K562 (cell line): ENCODE data around the gene RPP21. TPM values are rescaled to one million over a fixed set of nuclear protein-coding genes. Genes with fewer than 3 reads are reported as not detected.

Source experiments
- ATAC-seq: fragments of 200-7000 bp; cut with Tn5 transposase; 3 replicates; pipeline ENCODE4 v1.9.1; 2020; ENCODE audit warnings: moderate library complexity
- BruUV-seq: library from RNA; stranded (reverse); fragments of 400-500 nt; replicated peaks from 2 replicates; lab custom pipeline; 2021; lab: Mats Ljungman, UMichigan
- CTCF ChIA-PET: fragments of 300-600 bp; formaldehyde crosslinking; extraction: SDS; loops from one replicate; lab custom pipeline; 2021; ENCODE audit warnings: low intra/inter-chr PET ratio; lab: Yijun Ruan, JAX
- POLR2A ChIA-PET: fragments of 300-600, 350-650 bp; sonication (Branson Sonifier 250); formaldehyde crosslinking; extraction: SDS; loops from one replicate; lab custom pipeline; 2021; ENCODE audit warnings: antibody characterized with exemption, inconsistent platforms; lab: Yijun Ruan, JAX
- DNase-seq, 4 experiments: peaks; one replicate each; pipeline versions ENCODE4 v3.0.0 to v3.0.0-alpha.2; 2011 to 2018; ENCODE audit warnings: low spot score in 3 of 4, mixed read lengths in 3 of 4; ENCODE audit errors: extremely low read depth in 1 of 4
- FAIRE-seq: peaks from 2 replicates; lab custom pipeline; 2011; peaks lifted over from hg19 to GRCh38; lab: Jason Lieb, UNC
- H2AFZ ChIP-seq: 2 replicates; pipeline ENCODE4 v1.6.0; 2011; ENCODE audit warnings: low read depth, low read length, control low read depth, inconsistent platforms
- H3K27ac ChIP-seq: fragments of 200-600 bp; 3 replicates; pipeline ENCODE4 v1.8.0; 2011; ENCODE audit warnings: low read depth, mild to moderate bottlenecking, control low read depth, inconsistent platforms, low read length, moderate library complexity, mixed read lengths; ENCODE audit errors: extremely low read depth
- H3K27me3 ChIP-seq, 2 experiments: fragments of 300-600 bp in 1 of 2; 2 replicates in 1 of 2; 3 replicates in 1 of 2; pipeline versions ENCODE4 v1.6.0 to v1.8.0; 2011; ENCODE audit warnings: inconsistent platforms in 2 of 2, low read length in 2 of 2, mild to moderate bottlenecking in 1 of 2, mixed read lengths in 1 of 2, moderate library complexity in 1 of 2; ENCODE audit not compliant: control insufficient read depth in 2 of 2, insufficient read depth in 2 of 2
- H3K36me3 ChIP-seq: fragments of 300-600 bp; 3 replicates; pipeline ENCODE4 v1.8.0; 2011; ENCODE audit warnings: mild to moderate bottlenecking, low read length, inconsistent platforms; ENCODE audit not compliant: control insufficient read depth, insufficient read depth
- H3K4me1 ChIP-seq, 2 experiments: fragments of 200-600 bp in 1 of 2; replicated peaks in 1 of 2; 2 replicates in 1 of 2; 3 replicates in 1 of 2; pipeline versions ENCODE4 v1.5.1 to v1.8.0; 2011; ENCODE audit warnings: inconsistent platforms in 2 of 2, low read length in 2 of 2, mild to moderate bottlenecking in 1 of 2, mixed read lengths in 1 of 2, moderate library complexity in 1 of 2; ENCODE audit not compliant: control insufficient read depth in 2 of 2, insufficient read depth in 2 of 2
- H3K4me2 ChIP-seq: 2 replicates; pipeline ENCODE4 v1.6.1; 2011; ENCODE audit warnings: low read length, control low read depth, inconsistent platforms, mixed read lengths; ENCODE audit not compliant: insufficient read depth
- H3K4me3 ChIP-seq: fragments of 200-600 bp; sonication (generic), shearing (Covaris generic); 2 replicates; pipeline ENCODE4 v1.5.1; 2016; ENCODE audit warnings: control low read depth, inconsistent platforms
- H3K79me2 ChIP-seq: fragments of 200-600 bp; 3 replicates; pipeline ENCODE4 v1.8.0; 2011; ENCODE audit warnings: low read length, inconsistent platforms; ENCODE audit not compliant: control insufficient read depth, insufficient read depth
- H3K9ac ChIP-seq, 2 experiments: 2 replicates each; pipeline versions ENCODE4 v1.6.0 to v1.6.1; 2011; ENCODE audit warnings: low read depth in 2 of 2, low read length in 2 of 2, control low read depth in 1 of 2, inconsistent platforms in 1 of 2, mild to moderate bottlenecking in 1 of 2, mixed read lengths in 1 of 2; ENCODE audit not compliant: insufficient read depth in 1 of 2
- H3K9me1 ChIP-seq: one replicate; pipeline ENCODE4 v1.6.0; 2011; ENCODE audit warnings: inconsistent platforms, mild to moderate bottlenecking, low read length, moderate library complexity; ENCODE audit not compliant: control insufficient read depth, insufficient read depth
- H3K9me3 ChIP-seq: replicated peaks from 2 replicates; pipeline ENCODE4 v1.5.1; 2011; ENCODE audit warnings: low read depth, low read length, inconsistent platforms; ENCODE audit not compliant: control insufficient read depth, insufficient read depth
- H4K20me1 ChIP-seq: replicated peaks from 2 replicates; pipeline ENCODE4 v1.6.1; 2011; ENCODE audit warnings: low read length, inconsistent platforms, mixed read lengths; ENCODE audit not compliant: control insufficient read depth, insufficient read depth
- CBFA2T3 ChIP-seq: fragments of 450-650 bp; IDR thresholded peaks from 2 replicates; pipeline ENCODE4 v1.6.1; 2017
- NEUROD1 ChIP-seq: fragments of 150-350 bp; IDR thresholded peaks from 2 replicates; pipeline ENCODE4 v1.6.1; 2014; ENCODE audit warnings: borderline replicate concordance, low read length, low read depth; ENCODE audit not compliant: partially characterized antibody
- PTTG1 ChIP-seq: fragments of 450-650 bp; IDR thresholded peaks from 2 replicates; pipeline ENCODE4 v1.6.1; 2016; ENCODE audit warnings: low read depth, mild to moderate bottlenecking, missing genetic modification characterization, missing compliant biosample characterization
- SPI1 ChIP-seq: IDR thresholded peaks from 2 replicates; pipeline ENCODE4 v1.6.1; 2011; ENCODE audit warnings: low read depth, low read length, control low read depth, borderline replicate concordance
- SUPT5H ChIP-seq: fragments of 450-650 bp; IDR thresholded peaks from 2 replicates; pipeline ENCODE4 v1.6.1; 2016
- ZBTB2 ChIP-seq: fragments of 450-650 bp; IDR thresholded peaks from 2 replicates; pipeline ENCODE4 v1.6.1; 2016; ENCODE audit warnings: antibody characterized with exemption
- ZNF639 ChIP-seq, 2 experiments: fragments of 200-800 bp in 1 of 2; sonication (Bioruptor generic) in 1 of 2; sonication (generic) in 1 of 2; formaldehyde crosslinking in 1 of 2; IDR thresholded peaks in 1 of 2; conservative IDR thresholded peaks in 1 of 2; 2 replicates each; pipeline versions ENCODE4 v1.5.0 to v1.6.1; 2016 to 2020; ENCODE audit warnings: missing compliant biosample characterization in 1 of 2, missing genetic modification characterization in 1 of 2, missing genetic modification reagents in 1 of 2
- WGBS: fragments of 100-300 bp; shearing (Covaris generic); methylation state at CpG from one replicate; pipeline ENCODE4 v1.1.6; 2016; ENCODE audit warnings: low coverage, mixed read lengths; ENCODE audit not compliant: insufficient coverage; ENCODE audit errors: missing lambda C conversion rate; 5-methylcytosine and 5-hydroxymethylcytosine counted together
- in situ Hi-C: fragments of 300-500 bp; cut with MboI; formaldehyde crosslinking; loops from 4 replicates; pipeline ENCODE4 v1.15.0; 2018; ENCODE audit warnings: inconsistent platforms, mixed read lengths
- intact Hi-C: fragments of 100-400 bp; cut with micrococcal nuclease; formaldehyde crosslinking; loops from 2 replicates; pipeline ENCODE4 v1.14.2; 2022
- polyA plus RNA-seq, 8 experiments: library from polyadenylated mRNA; depleted of rRNA in 4 of 8; stranded (reverse) in 5 of 8; unstranded in 3 of 8; fragments of >200 nt; fragmentation: Nextera tagmentation in 2 of 8; fragmentation: Illumina TruSeq in 1 of 8; extraction: Ambion mirVana in 2 of 8; extraction: Trizol in 1 of 8; gene quantifications; 2 replicates each; pipeline versions ENCODE4 v1.2.1 to v1.2.3, GENCODE V29; 2011 to 2014; ENCODE audit warnings: inconsistent platforms in 1 of 8, missing spikeins in 1 of 8
- total RNA-seq, 7 experiments: library from RNA; depleted of rRNA in 6 of 7; stranded (reverse); fragments of >200 nt in 6 of 7; fragmentation: Illumina TruSeq in 2 of 7; extraction: Trizol in 2 of 7; gene quantifications; 2 replicates each; pipeline versions ENCODE4 v1.2.1 to v1.2.3, GENCODE V29; 2011 to 2021; ENCODE audit warnings: low replicate concordance in 1 of 7
- TF ChIP-seq, protein P1 (sequence below): fragments of 150-350 bp; IDR thresholded peaks from 2 replicates; pipeline ENCODE4 v1.6.1; 2014; ENCODE audit warnings: low read depth, mild to moderate bottlenecking, low read length, borderline replicate concordance
- TF ChIP-seq, protein P2 (sequence below): fragments of 250-450 bp; sonication (Bioruptor Pico); IDR thresholded peaks from 2 replicates; pipeline ENCODE4 v1.5.0; 2021
- TF ChIP-seq, protein P3 (sequence below): fragments of 250-450 bp; sonication (Bioruptor Pico); IDR thresholded peaks from 2 replicates; pipeline ENCODE4 v1.8.0; 2021; ENCODE audit warnings: moderate library complexity, mild to moderate bottlenecking, inconsistent platforms

Gene RPP21
- total and polyA plus RNA-seq, 9 of the 15 experiments (the other 6 are each of a cell fraction or from before 2014, with no cell fraction given) = 62.1 to 362 (median 166) TPM

DNA sequence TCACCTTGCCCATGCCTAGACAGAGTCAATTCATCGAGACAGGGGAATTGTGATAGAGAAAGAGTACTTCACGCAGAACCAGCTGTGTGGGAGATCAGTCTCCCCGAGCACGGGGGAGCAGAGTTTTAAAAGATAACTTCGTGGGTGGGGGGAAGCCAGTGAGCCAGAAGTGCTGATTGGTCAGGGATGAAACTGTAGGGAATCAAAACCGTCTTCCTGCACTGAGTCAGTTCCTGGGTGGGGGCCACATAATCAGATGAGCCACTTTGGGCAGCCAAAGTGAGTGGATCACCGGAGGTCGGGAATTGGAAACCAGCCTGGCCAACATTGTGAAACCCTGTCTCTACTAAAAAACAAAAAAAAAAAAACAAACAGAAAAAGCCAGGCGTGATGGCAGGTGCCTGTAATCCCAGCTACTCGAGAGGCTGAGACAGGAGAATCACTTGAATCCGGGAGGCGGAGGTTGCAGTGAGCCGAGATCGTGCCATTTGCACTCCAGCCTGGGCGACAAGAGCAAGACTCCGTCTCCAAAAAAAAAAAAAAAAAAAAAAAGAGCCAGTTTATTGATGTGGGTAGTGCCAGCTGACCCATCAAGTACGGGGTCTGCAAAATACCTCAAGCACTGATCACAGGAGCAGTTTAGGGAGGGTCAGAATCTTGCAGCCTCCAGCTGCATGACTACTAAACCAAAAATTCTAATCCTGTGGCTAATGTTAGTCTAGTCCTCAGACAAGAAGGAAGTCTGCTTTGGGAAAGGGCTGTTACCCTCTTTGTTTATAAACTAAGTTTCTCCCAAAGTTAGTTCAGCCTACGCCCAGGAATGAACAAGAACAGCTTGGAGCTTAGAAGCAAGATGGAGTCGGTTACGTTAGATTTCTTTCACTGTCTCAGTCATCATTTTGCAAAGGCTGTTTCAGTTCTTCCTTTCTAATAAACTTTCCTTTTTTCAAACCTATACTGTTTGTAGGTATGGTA, 22.1 kb upstream of the RPP21 start:
- Histone ChIP-seq H3K4me1 (peaks cover 22 to 35% of the 10 kb centered on the region in 2 experiments), H3K9ac (no peak overlapping the region), H3K79me2 (peaks cover 98% of the 10 kb centered on the region), H3K9me1 (no peaks in the 10 kb centered on the region), H2AFZ (no peak overlapping the region), H3K27ac (no peak overlapping the region; the same call in 2 of the 3 replicates), H3K9me3 (no peaks in the 10 kb centered on the region), H3K4me3 (no peak overlapping the region), H3K36me3 (peaks cover 51% of the 10 kb centered on the region), H3K27me3 (no peaks in the 10 kb centered on the region), H4K20me1 (peaks cover 9% of the 10 kb centered on the region), H3K4me2 (peak overlapping the region; percentile 51)
- ATAC-seq = no peak
- BruUV-seq = no TSS peak
- DNase-seq = peak; percentile 39 to 69 (median 50)
- in situ Hi-C loops = no loop called here
- ChIA-PET POLR2A (interaction anchor here (0.6 to 2.4 kb wide), 4 partner anchors 8 to 633 kb away, joined by 3 to 9 read pairs (median 3); no protein-coding TSS in a partner anchor), CTCF (no interaction called here)
- intact Hi-C loops = no loop called here
- WGBS = 55% methylated on average over 20 of the region's 20 CpGs
- no peak for FAIRE-seq
- no peak for TF ChIP-seq SUPT5H
- peak; percentile 36; the same call in 1 of the 2 replicates for TF ChIP-seq ZBTB2
- TF ChIP-seq CBFA2T3 = peak; percentile 39; the same call in 1 of the 2 replicates
- peak; percentile 78 for TF ChIP-seq PTTG1
- TF ChIP-seq, protein P1, sequence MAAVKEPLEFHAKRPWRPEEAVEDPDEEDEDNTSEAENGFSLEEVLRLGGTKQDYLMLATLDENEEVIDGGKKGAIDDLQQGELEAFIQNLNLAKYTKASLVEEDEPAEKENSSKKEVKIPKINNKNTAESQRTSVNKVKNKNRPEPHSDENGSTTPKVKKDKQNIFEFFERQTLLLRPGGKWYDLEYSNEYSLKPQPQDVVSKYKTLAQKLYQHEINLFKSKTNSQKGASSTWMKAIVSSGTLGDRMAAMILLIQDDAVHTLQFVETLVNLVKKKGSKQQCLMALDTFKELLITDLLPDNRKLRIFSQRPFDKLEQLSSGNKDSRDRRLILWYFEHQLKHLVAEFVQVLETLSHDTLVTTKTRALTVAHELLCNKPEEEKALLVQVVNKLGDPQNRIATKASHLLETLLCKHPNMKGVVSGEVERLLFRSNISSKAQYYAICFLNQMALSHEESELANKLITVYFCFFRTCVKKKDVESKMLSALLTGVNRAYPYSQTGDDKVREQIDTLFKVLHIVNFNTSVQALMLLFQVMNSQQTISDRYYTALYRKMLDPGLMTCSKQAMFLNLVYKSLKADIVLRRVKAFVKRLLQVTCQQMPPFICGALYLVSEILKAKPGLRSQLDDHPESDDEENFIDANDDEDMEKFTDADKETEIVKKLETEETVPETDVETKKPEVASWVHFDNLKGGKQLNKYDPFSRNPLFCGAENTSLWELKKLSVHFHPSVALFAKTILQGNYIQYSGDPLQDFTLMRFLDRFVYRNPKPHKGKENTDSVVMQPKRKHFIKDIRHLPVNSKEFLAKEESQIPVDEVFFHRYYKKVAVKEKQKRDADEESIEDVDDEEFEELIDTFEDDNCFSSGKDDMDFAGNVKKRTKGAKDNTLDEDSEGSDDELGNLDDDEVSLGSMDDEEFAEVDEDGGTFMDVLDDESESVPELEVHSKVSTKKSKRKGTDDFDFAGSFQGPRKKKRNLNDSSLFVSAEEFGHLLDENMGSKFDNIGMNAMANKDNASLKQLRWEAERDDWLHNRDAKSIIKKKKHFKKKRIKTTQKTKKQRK = no peak
- TF ChIP-seq ZNF639 (CRISPR knock-in tag; conservative IDR thresholded peaks at IDR 0.05 in 1 of 2, IDR thresholded peaks at IDR 0.05 in 1 of 2) = 0 out of 4 replicates have a peak, but pooled peaks of 1 of the 2 experiments have one; percentile 30
- no peak for TF ChIP-seq SPI1
- TF ChIP-seq, protein P2, sequence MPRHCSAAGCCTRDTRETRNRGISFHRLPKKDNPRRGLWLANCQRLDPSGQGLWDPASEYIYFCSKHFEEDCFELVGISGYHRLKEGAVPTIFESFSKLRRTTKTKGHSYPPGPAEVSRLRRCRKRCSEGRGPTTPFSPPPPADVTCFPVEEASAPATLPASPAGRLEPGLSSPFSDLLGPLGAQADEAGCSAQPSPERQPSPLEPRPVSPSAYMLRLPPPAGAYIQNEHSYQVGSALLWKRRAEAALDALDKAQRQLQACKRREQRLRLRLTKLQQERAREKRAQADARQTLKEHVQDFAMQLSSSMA (CRISPR knock-in tag) = no peak
- no peak for TF ChIP-seq NEUROD1
- TF ChIP-seq, protein P3, sequence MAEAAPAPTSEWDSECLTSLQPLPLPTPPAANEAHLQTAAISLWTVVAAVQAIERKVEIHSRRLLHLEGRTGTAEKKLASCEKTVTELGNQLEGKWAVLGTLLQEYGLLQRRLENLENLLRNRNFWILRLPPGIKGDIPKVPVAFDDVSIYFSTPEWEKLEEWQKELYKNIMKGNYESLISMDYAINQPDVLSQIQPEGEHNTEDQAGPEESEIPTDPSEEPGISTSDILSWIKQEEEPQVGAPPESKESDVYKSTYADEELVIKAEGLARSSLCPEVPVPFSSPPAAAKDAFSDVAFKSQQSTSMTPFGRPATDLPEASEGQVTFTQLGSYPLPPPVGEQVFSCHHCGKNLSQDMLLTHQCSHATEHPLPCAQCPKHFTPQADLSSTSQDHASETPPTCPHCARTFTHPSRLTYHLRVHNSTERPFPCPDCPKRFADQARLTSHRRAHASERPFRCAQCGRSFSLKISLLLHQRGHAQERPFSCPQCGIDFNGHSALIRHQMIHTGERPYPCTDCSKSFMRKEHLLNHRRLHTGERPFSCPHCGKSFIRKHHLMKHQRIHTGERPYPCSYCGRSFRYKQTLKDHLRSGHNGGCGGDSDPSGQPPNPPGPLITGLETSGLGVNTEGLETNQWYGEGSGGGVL (CRISPR knock-in tag) = peak; percentile 67; the same call in 1 of the 2 replicates
